Left ventricle myocardium inferior (tissue), 1 donor: ENCODE results near the gene AGK. TPM values are rescaled to one million over a fixed set of nuclear protein-coding genes. Genes with fewer than 3 reads are reported as not detected.

Source experiments
- DNase-seq: peaks from one replicate; pipeline ENCODE4 v3.0.0-alpha.2; 2020
- H3K27ac ChIP-seq: fragments of 200-600 bp; replicated peaks from 2 replicates; pipeline ENCODE4 v1.8.0; 2021
- H3K27me3 ChIP-seq: fragments of 200-600 bp; 2 replicates; pipeline ENCODE4 v1.8.0; 2021; ENCODE audit warnings: low read depth
- H3K36me3 ChIP-seq: fragments of 200-600 bp; 2 replicates; pipeline ENCODE4 v1.8.0; 2021
- H3K4me1 ChIP-seq: fragments of 200-600 bp; 2 replicates; pipeline ENCODE4 v1.8.0; 2021
- H3K4me3 ChIP-seq: fragments of 200-600 bp; 2 replicates; pipeline ENCODE4 v1.8.0; 2021; ENCODE audit warnings: mild to moderate bottlenecking, moderate library complexity
- H3K9me3 ChIP-seq: fragments of 200-600 bp; replicated peaks from 2 replicates; pipeline ENCODE4 v1.8.0; 2021
- CTCF ChIP-seq: fragments of 200-600 bp; IDR thresholded peaks from 2 replicates; pipeline ENCODE4 v1.8.0; 2021; ENCODE audit warnings: antibody characterized with exemption, mild to moderate bottlenecking, borderline replicate concordance
- intact Hi-C: fragments of 100-400 bp; cut with micrococcal nuclease; formaldehyde crosslinking; loops from one replicate; pipeline ENCODE4 v1.11.0; 2022
- total RNA-seq: library from RNA; stranded (reverse); fragmentation: NEBNext Ultra II Directional; extraction: Animal tissue kit (Norgen Biotek cat#: 25700); gene quantifications from one replicate; pipeline ENCODE4 v1.2.1, GENCODE V29; 2021
- donor health status: DM: no; HTN: yes; CAD: no; lungs with severe emphysema.

AGK gene
- total RNA-seq, 1 donor from 2014 or later: 37.8 TPM

- TF ChIP-seq CTCF: no peak
- peaks cover 54% of the 10 kb centered on the region for H3K36me3 ChIP-seq
- intact Hi-C loops: no loop called here
- no peak overlapping the region for H3K27ac ChIP-seq
- no peaks in the 10 kb centered on the region for H3K4me1 ChIP-seq
- no peaks in the 10 kb centered on the region for H3K9me3 ChIP-seq
- no peaks in the 10 kb centered on the region for H3K27me3 ChIP-seq
- no peak overlapping the region for H3K4me3 ChIP-seq
- DNase-seq: no peak
Observed at GRCh38 chr7:141600168-141601006, 49.2 kb downstream of the AGK start.

GRCh38 chr7:141609576-141609975 lies 58.4 kb downstream of the AGK start:
- peaks cover 32% of the 10 kb centered on the region for H3K36me3 ChIP-seq
- no peak for DNase-seq
- H3K4me1 ChIP-seq: no peaks in the 10 kb centered on the region
- H3K4me3 ChIP-seq: no peak overlapping the region
- H3K27ac ChIP-seq: no peak overlapping the region
- H3K27me3 ChIP-seq: no peaks in the 10 kb centered on the region
- H3K9me3 ChIP-seq: no peaks in the 10 kb centered on the region
- intact Hi-C loops: no loop called here
- TF ChIP-seq CTCF: no peak

- TF ChIP-seq CTCF: no peak
- H3K9me3 ChIP-seq: no peaks in the 10 kb centered on the region
- peaks cover 27% of the 10 kb centered on the region for H3K36me3 ChIP-seq
- no peaks in the 10 kb centered on the region for H3K27me3 ChIP-seq
- intact Hi-C loops: no loop called here
- no peaks in the 10 kb centered on the region for H3K4me1 ChIP-seq
- no peak overlapping the region for H3K4me3 ChIP-seq
- DNase-seq: no peak
- H3K27ac ChIP-seq: no peak overlapping the region
Observed at GRCh38 chr7:141610671-141611070, 59.5 kb downstream of the AGK start.

GRCh38 chr7:141612861-141613260 lies 61.7 kb downstream of the AGK start:
- Histone ChIP-seq H3K27me3 (no peaks in the 10 kb centered on the region), H3K36me3 (peaks cover 32% of the 10 kb centered on the region), H3K4me3 (no peak overlapping the region), H3K4me1 (no peaks in the 10 kb centered on the region), H3K27ac (no peak overlapping the region), H3K9me3 (no peaks in the 10 kb centered on the region)
- intact Hi-C loops: no loop called here
- TF ChIP-seq CTCF: no peak
- no peak for DNase-seq

GRCh38 chr7:141617280-141617679 lies 66.1 kb downstream of the AGK start:
- Histone ChIP-seq H3K9me3 (no peaks in the 10 kb centered on the region), H3K27ac (no peak overlapping the region), H3K36me3 (peaks cover 23% of the 10 kb centered on the region), H3K4me3 (no peak overlapping the region), H3K27me3 (no peaks in the 10 kb centered on the region), H3K4me1 (no peaks in the 10 kb centered on the region)
- no peak for DNase-seq
- intact Hi-C loops: no loop called here
- TF ChIP-seq CTCF: no peak
